IPS DF 6.9 (cell line): ENCODE data around the gene APOBEC3H.

ENCODE experiments used
- DNase-seq: peaks from one replicate; pipeline ENCODE4 v3.0.0-alpha.2; 2013; ENCODE audit warnings: low read depth, low spot score
- H3K27ac ChIP-seq: one replicate; pipeline ENCODE4 v1.5.1; 2013; ENCODE audit warnings: low read length, control low read depth
- H3K27me3 ChIP-seq: 2 replicates; pipeline ENCODE4 v1.6.1; 2013; ENCODE audit warnings: mild to moderate bottlenecking, low read length; ENCODE audit not compliant: control insufficient read depth, insufficient read depth
- H3K36me3 ChIP-seq: 2 replicates; pipeline ENCODE4 v1.6.1; 2013; ENCODE audit warnings: low read length; ENCODE audit not compliant: control insufficient read depth, insufficient read depth
- H3K4me1 ChIP-seq: 2 replicates; pipeline ENCODE4 v1.6.1; 2013; ENCODE audit warnings: low read length; ENCODE audit not compliant: control insufficient read depth, insufficient read depth
- H3K4me3 ChIP-seq: 2 replicates; pipeline ENCODE4 v1.5.1; 2013; ENCODE audit warnings: mild to moderate bottlenecking, low read length
- H3K9me3 ChIP-seq: 2 replicates; pipeline ENCODE4 v1.6.1; 2013; ENCODE audit warnings: low read length, inconsistent platforms; ENCODE audit not compliant: control insufficient read depth, insufficient read depth
- whole genome bisulfite sequencing: extraction: QIAGEN DNeasy Blood & Tissue Kit; methylation state at CpG from one replicate; pipeline ENCODE4 v1.1.7; 2013; ENCODE audit warnings: mixed read lengths, missing lambda C conversion rate; ENCODE audit not compliant: insufficient read length, insufficient coverage; 5-methylcytosine and 5-hydroxymethylcytosine counted together

Gene APOBEC3H

GRCh38 chr22:39148727-39149535 lies 51.9 kb downstream of the APOBEC3H start:
- Histone ChIP-seq H3K27me3 (no peaks in the 10 kb centered on the region; the same call in 1 of the 2 replicates), H3K27ac (no peak overlapping the region), H3K36me3 (no peaks in the 10 kb centered on the region), H3K4me1 (peaks cover 10% of the 10 kb centered on the region), H3K4me3 (no peak overlapping the region), H3K9me3 (no peaks in the 10 kb centered on the region)
- no CpG with 5 or more reads among the region's 9 CpGs for WGBS
- no peak for DNase-seq

DNA sequence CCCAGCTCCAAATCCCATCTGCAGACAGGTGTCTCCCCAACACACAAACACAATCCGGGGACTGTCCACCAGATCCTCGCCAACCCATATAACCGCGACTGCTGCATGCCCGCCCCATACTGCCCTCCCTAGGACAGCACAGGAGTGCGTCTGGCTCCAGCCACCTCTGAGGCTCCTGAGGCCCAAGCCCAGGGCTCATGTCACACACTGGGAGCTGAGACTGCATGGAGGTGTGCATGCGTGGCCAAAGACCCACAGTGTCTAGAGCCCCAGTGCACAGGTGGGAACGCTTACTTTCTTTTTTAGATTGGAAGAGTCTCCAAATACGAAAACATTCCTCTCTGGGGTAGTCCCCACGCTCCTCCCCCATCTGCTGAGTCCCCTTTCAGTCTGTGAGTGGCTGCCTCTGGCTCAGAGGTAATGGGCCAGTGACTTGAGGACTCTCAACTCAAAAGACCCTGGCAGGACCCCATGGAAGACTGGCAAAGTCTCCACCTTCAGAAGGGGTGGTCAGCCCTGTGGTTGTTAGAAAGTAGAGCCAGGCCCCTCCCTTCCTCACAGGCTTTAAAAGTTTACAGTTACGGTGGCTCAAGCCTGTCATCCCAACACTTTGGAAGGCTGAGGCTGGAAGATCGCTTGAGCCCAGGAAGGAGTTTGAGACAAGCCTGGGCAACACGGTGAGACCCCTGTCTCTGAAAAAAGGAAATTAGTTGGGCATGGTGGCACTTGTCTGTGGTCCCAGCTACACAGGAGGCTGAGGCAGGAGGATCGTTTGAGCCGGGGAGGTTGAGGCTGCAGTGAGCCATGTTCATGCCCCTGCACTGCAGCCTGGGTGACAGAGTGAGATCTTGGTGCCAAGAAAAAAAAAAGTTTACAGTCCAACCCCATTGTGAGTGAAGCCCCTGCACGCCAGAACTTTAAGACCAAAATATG lies 53.1 kb downstream of the APOBEC3H start:
- no peaks in the 10 kb centered on the region for H3K36me3 ChIP-seq
- H3K4me3 ChIP-seq = no peak overlapping the region
- H3K9me3 ChIP-seq = no peaks in the 10 kb centered on the region
- H3K4me1 ChIP-seq = peaks cover 6% of the 10 kb centered on the region; the same call in 1 of the 2 replicates
- DNase-seq = no peak
- H3K27ac ChIP-seq = no peak overlapping the region
- WGBS = no CpG with 5 or more reads among the region's 16 CpGs
- no peaks in the 10 kb centered on the region; the same call in 1 of the 2 replicates for H3K27me3 ChIP-seq

DNA sequence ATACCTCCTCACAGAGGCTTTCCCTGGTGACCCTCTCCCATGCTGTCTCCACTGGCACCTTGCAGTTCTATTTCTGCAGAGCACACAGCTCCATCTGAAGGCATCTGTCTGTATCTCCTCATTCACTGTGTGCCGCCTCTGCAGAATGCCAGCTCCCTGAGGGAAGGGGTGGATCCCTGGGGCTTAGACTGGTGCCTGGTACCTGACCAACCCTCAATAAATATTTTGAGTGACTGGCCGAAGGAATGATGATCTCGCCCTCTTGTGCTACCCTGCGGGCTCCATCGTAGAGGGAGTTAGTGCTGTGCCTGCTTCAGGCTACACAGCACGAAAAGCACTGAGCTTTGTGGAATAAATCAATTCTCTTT lies 53.8 kb downstream of the APOBEC3H start:
- Histone ChIP-seq H3K27me3 (no peaks in the 10 kb centered on the region; the same call in 1 of the 2 replicates), H3K36me3 (no peaks in the 10 kb centered on the region), H3K27ac (no peak overlapping the region), H3K4me3 (no peak overlapping the region), H3K9me3 (no peaks in the 10 kb centered on the region), H3K4me1 (peaks cover 6% of the 10 kb centered on the region; the same call in 1 of the 2 replicates)
- no CpG with 5 or more reads among the region's 6 CpGs for WGBS
- DNase-seq = no peak

GRCh38 chr22:39151329-39151975 lies 54.4 kb downstream of the APOBEC3H start:
- Histone ChIP-seq H3K4me3 (no peak overlapping the region), H3K36me3 (no peaks in the 10 kb centered on the region), H3K4me1 (0 out of 2 replicates have a peak, but pooled peaks cover 5% of the 10 kb centered on the region), H3K27ac (no peak overlapping the region), H3K9me3 (no peaks in the 10 kb centered on the region), H3K27me3 (no peaks in the 10 kb centered on the region; the same call in 1 of the 2 replicates)
- no CpG with 5 or more reads among the region's 16 CpGs for WGBS
- DNase-seq = no peak

DNA sequence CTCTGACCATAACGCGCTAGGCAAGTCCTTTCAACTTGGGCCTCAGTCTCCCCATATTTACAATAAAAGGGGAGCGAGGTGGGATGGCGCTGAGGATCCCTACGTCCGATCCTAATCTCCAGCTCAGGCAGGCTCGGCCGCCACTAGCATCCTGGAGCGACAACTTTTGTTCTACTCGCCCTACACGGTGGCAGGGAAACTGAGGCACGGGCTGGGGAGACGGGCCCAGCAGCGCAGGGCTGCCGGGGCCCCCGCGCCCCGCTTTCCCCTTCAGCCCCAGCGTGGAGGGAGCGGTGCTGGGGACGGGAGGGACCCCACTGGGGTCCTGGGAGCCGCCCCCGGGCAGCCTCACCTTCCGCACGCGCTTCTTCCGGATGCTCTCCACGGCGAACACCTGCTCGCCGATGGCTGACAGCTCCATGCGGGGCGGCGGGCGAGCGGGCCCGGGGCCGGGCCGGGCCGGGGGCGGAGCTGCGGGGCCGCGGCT lies 55.0 kb downstream of the APOBEC3H start:
- no CpG with 5 or more reads among the region's 44 CpGs for WGBS
- H3K4me3 ChIP-seq = peak overlapping the region; percentile 39; the same call in 1 of the 2 replicates
- 0 out of 2 replicates have a peak, but pooled peaks cover 5% of the 10 kb centered on the region for H3K4me1 ChIP-seq
- H3K27ac ChIP-seq = no peak overlapping the region
- H3K27me3 ChIP-seq = no peaks in the 10 kb centered on the region; the same call in 1 of the 2 replicates
- H3K36me3 ChIP-seq = no peaks in the 10 kb centered on the region
- no peak for DNase-seq
- H3K9me3 ChIP-seq = no peaks in the 10 kb centered on the region

DNA sequence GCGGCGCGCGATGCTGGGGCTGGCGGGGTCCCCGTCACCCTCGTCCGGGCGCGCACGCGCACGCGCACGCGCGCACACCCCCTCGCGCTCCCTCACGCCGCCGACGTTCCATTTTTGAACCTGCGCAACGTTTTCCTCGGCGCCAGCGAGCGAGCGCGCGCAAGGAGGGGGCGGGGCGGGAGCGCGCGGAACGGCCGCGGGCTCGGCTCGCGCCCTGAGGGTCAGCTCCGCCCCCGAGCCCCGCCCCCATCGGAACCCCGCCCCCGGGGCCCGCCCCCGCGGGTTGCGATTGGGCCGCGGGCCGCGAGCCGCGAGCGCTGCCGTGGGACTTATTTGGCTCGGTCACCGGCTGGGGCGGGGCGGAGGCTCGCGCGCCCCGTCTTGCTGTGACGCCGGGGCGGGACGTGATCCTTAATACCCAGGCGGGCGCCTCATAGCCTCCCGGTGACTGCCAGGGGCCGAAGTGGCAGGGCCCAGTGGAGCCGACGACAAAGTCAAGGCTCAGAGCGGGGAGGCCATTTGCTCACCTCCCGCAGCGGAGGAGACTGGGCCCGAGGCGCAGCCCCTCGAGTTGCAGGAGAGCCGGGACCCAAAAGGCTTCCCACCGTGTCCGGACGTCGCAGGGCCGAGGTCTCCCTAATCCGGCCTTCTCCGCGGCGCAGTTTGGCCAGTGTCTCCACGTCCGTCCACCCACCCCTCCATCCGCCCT lies 55.6 kb downstream of the APOBEC3H start, which contains the start of gene CBX7:
Gene CBX7 (minus strand): TSS at position 170 of the 709 bp plus-strand sequence. CDS start 236 bp downstream, outside the sequence.
- H3K27ac ChIP-seq = no peak within 1 kb of the TSS

DNA sequence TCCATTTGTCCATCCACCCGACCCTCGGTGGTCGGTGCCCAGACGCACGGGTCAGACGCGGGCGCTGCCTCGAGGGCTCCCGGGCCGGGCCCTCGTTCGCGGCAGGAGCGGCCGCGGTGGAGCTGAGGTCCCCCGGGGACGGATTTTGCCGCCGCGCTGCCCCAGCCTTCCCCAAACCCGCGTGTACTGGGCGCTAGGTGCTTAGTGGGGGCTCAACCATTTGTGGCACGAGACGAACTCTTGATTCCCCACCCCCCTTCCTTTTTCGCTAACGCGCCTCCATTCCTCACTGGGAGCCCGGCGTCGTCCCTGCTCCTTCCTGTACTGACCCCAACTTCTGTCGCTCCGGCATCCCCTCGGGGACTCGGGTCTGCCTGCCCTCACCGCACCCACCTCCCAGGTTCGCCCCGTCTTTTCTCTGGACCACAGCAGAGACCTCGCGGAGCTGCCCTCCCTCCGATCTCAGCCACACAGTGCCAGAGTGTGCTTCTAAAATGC lies 56.2 kb downstream of the APOBEC3H start:
- H3K4me1 ChIP-seq = 0 out of 2 replicates have a peak, but pooled peaks cover 5% of the 10 kb centered on the region
- H3K27ac ChIP-seq = no peak overlapping the region

More for the DNA sequence above, 55.6 kb downstream of the APOBEC3H start, which contains the start of gene CBX7:
- no peaks in the 10 kb centered on the region; the same call in 1 of the 2 replicates for H3K27me3 ChIP-seq
- no CpG with 5 or more reads among the region's 98 CpGs for WGBS
- H3K36me3 ChIP-seq = no peaks in the 10 kb centered on the region
- no peak for DNase-seq
- H3K4me1 ChIP-seq = 0 out of 2 replicates have a peak, but pooled peaks cover 5% of the 10 kb centered on the region
- no peaks in the 10 kb centered on the region for H3K9me3 ChIP-seq
- peak within 1 kb of the TSS; percentile 39; the same call in 1 of the 2 replicates for H3K4me3 ChIP-seq

More for the DNA sequence above, 56.2 kb downstream of the APOBEC3H start:
- Histone ChIP-seq H3K27me3 (no peaks in the 10 kb centered on the region; the same call in 1 of the 2 replicates), H3K4me3 (peak overlapping the region; percentile 34; the same call in 1 of the 2 replicates), H3K9me3 (no peaks in the 10 kb centered on the region), H3K36me3 (no peaks in the 10 kb centered on the region)
- DNase-seq = no peak
- no CpG with 5 or more reads among the region's 43 CpGs for WGBS
